GM12891 (cell line): ENCODE data around the gene SWI5.

ENCODE experiments used
- DNase-seq: peaks from one replicate; pipeline ENCODE4 v3.0.0; 2011; ENCODE audit warnings: low spot score; ENCODE audit not compliant: insufficient read length
- FAIRE-seq: peaks from 2 replicates; lab custom pipeline; 2011; peaks lifted over from hg19 to GRCh38; lab: Jason Lieb, UNC
- PAX5 ChIP-seq: IDR thresholded peaks from 2 replicates; pipeline ENCODE4 v1.6.1; 2011; ENCODE audit warnings: low read length, moderate library complexity, mild to moderate bottlenecking; ENCODE audit not compliant: insufficient read depth, severe bottlenecking
- POLR2A ChIP-seq: IDR thresholded peaks from 2 replicates; pipeline ENCODE4 v1.6.1; 2011; ENCODE audit warnings: low read depth, low read length, control low read depth
- POLR2AphosphoS5 ChIP-seq: IDR thresholded peaks from 2 replicates; pipeline ENCODE4 v1.6.1; 2011; ENCODE audit warnings: low read depth, low read length, control low read depth
- POU2F2 ChIP-seq: IDR thresholded peaks from 2 replicates; pipeline ENCODE4 v1.6.1; 2011; ENCODE audit warnings: low read depth, mild to moderate bottlenecking, control low read depth, low read length, moderate library complexity
- SPI1 ChIP-seq: IDR thresholded peaks from 2 replicates; pipeline ENCODE4 v1.6.1; 2011; ENCODE audit warnings: low read depth, low read length, control low read depth
- TAF1 ChIP-seq: IDR thresholded peaks from 2 replicates; pipeline ENCODE4 v1.6.1; 2011; ENCODE audit warnings: low read depth, low read length, control low read depth

SWI5 gene

GRCh38 chr9:128251732-128252100 is 24.4 kb upstream of the SWI5 start:
- FAIRE-seq: no peak
- DNase-seq: no peak
- no peak for TF ChIP-seq POLR2AphosphoS5
- TF ChIP-seq TAF1: no peak
- TF ChIP-seq POLR2A: no peak

- TF ChIP-seq POLR2A (no peak), POLR2AphosphoS5 (no peak), TAF1 (no peak)
- DNase-seq (no peak), FAIRE-seq (no peak)
Observed at GRCh38 chr9:128252317-128253139, 23.5 kb upstream of the SWI5 start.

- DNase-seq (no peak), FAIRE-seq (no peak)
- TF ChIP-seq TAF1 (no peak), POLR2A (no peak), SPI1 (no peak), PAX5 (no peak), POU2F2 (no peak), POLR2AphosphoS5 (no peak)
Observed at GRCh38 chr9:128253140-128253990, 22.7 kb upstream of the SWI5 start.

GRCh38 chr9:128253991-128254346 is 22.1 kb upstream of the SWI5 start:
- no peak for DNase-seq
- FAIRE-seq: no peak
- TF ChIP-seq TAF1 (no peak), SPI1 (no peak), PAX5 (no peak), POU2F2 (no peak), POLR2AphosphoS5 (no peak), POLR2A (no peak)

GRCh38 chr9:128254362-128254761 is 21.7 kb upstream of the SWI5 start:
- FAIRE-seq (no peak), DNase-seq (no peak)
- TF ChIP-seq POLR2AphosphoS5 (no peak), POU2F2 (no peak), POLR2A (no peak), TAF1 (no peak), SPI1 (no peak), PAX5 (no peak)

GRCh38 chr9:128254855-128255759 is 21.0 kb upstream of the SWI5 start:
- FAIRE-seq: no peak
- peak; percentile 80 for DNase-seq
- TF ChIP-seq POLR2AphosphoS5 (no peak), PAX5 (no peak), SPI1 (no peak), POU2F2 (no peak), POLR2A (no peak), TAF1 (no peak)

GRCh38 chr9:128257086-128257825 is 18.8 kb upstream of the SWI5 start:
- no peak for FAIRE-seq
- TF ChIP-seq SPI1 (no peak), POU2F2 (no peak), POLR2A (no peak), PAX5 (no peak), POLR2AphosphoS5 (no peak), TAF1 (no peak)
- no peak for DNase-seq

- TF ChIP-seq TAF1 (no peak), SPI1 (no peak), PAX5 (no peak), POLR2A (no peak), POLR2AphosphoS5 (no peak), POU2F2 (no peak)
- DNase-seq: no peak
- FAIRE-seq: no peak
Observed at GRCh38 chr9:128257907-128258306, 18.2 kb upstream of the SWI5 start.

GRCh38 chr9:128258326-128258725 is 17.8 kb upstream of the SWI5 start:
- DNase-seq (no peak), FAIRE-seq (no peak)
- TF ChIP-seq POLR2AphosphoS5 (no peak), TAF1 (no peak), PAX5 (no peak), POLR2A (no peak), POU2F2 (no peak), SPI1 (no peak)
